SK-N-SH (cell line): ENCODE measurements around the gene TGM5. TPM values are rescaled to one million over a fixed set of nuclear protein-coding genes. Genes with fewer than 3 reads are reported as not detected.

Experiments used
- CTCF ChIA-PET: fragments of 300-600, 350-600 bp; formaldehyde crosslinking; extraction: SDS; loops from one replicate; lab custom pipeline; 2021; lab: Yijun Ruan, JAX
- POLR2A ChIA-PET: fragments of 350-600 bp; sonication (Branson Sonifier 250); formaldehyde crosslinking; extraction: SDS; loops from one replicate; lab custom pipeline; 2020; ENCODE audit warnings: antibody characterized with exemption, inconsistent platforms; lab: Yijun Ruan, JAX
- DNase-seq: peaks from one replicate; pipeline ENCODE4 v3.0.0; 2012
- H2AFZ ChIP-seq: fragments of 200-600 bp; sonication (generic); 2 replicates; pipeline ENCODE4 v1.8.1; 2016; ENCODE audit warnings: antibody characterized with exemption, mild to moderate bottlenecking, low read depth
- H3F3A ChIP-seq: fragments of 200-600 bp; sonication (generic); replicated peaks from 2 replicates; pipeline ENCODE3; 2016; ENCODE audit warnings: antibody characterized with exemption, mild to moderate bottlenecking; ENCODE audit not compliant: insufficient read depth
- H3K27ac ChIP-seq, 2 experiments: fragments of 200-500 bp in 1 of 2; fragments of 200-600 bp in 1 of 2; sonication (Bioruptor generic) in 1 of 2; sonication (generic), shearing (Covaris generic) in 1 of 2; 2 replicates each; pipeline versions ENCODE4 v1.5.1 to v1.6.1; 2014 to 2016; ENCODE audit warnings: low read depth in 2 of 2, inconsistent platforms in 1 of 2, low read length in 1 of 2, mild to moderate bottlenecking in 1 of 2, mixed read lengths in 1 of 2
- H3K27me3 ChIP-seq: fragments of 200-600 bp; sonication (generic), shearing (Covaris generic); 2 replicates; pipeline ENCODE4 v1.6.1; 2016; ENCODE audit warnings: mixed run types; ENCODE audit not compliant: insufficient read depth
- H3K36me3 ChIP-seq, 2 experiments: fragments of 200-500 bp in 1 of 2; fragments of 200-600 bp in 1 of 2; sonication (Bioruptor generic) in 1 of 2; sonication (generic) in 1 of 2; replicated peaks in 1 of 2; 2 replicates each; pipeline versions ENCODE3 to v1.5.1; 2014 to 2016; ENCODE audit warnings: low read length in 1 of 2, mild to moderate bottlenecking in 1 of 2; ENCODE audit not compliant: insufficient read depth in 2 of 2, control insufficient read depth in 1 of 2
- H3K4me1 ChIP-seq, 2 experiments: fragments of 200-500 bp in 1 of 2; fragments of 200-600 bp in 1 of 2; sonication (Bioruptor generic) in 1 of 2; sonication (generic), shearing (Covaris generic) in 1 of 2; 2 replicates each; pipeline versions ENCODE4 v1.5.1 to v1.6.1; 2014 to 2016; ENCODE audit warnings: low read depth in 1 of 2, low read length in 1 of 2, mixed run types in 1 of 2; ENCODE audit not compliant: insufficient read depth in 2 of 2, control insufficient read depth in 1 of 2
- H3K4me2 ChIP-seq: fragments of 200-600 bp; sonication (generic), shearing (Covaris generic); 2 replicates; pipeline ENCODE4 v1.6.1; 2017; ENCODE audit warnings: mixed run types
- H3K4me3 ChIP-seq, 2 experiments: fragments of 200-500 bp in 1 of 2; fragments of 200-600 bp in 1 of 2; sonication (Bioruptor generic) in 1 of 2; sonication (generic), shearing (Covaris generic) in 1 of 2; 2 replicates each; pipeline versions ENCODE4 v1.5.1 to v1.8.1; 2014 to 2016; ENCODE audit warnings: low read depth in 2 of 2, inconsistent platforms in 1 of 2, low read length in 1 of 2, mild to moderate bottlenecking in 1 of 2, mixed read lengths in 1 of 2, moderate library complexity in 1 of 2
- H3K79me2 ChIP-seq: fragments of 200-600 bp; sonication (generic); 2 replicates; pipeline ENCODE4 v1.8.1; 2017; ENCODE audit warnings: mild to moderate bottlenecking; ENCODE audit not compliant: insufficient read depth
- H3K9ac ChIP-seq: fragments of 200-600 bp; sonication (generic); 2 replicates; pipeline ENCODE4 v1.6.1; 2017; ENCODE audit warnings: mixed run types
- H3K9me2 ChIP-seq: fragments of 200-600 bp; sonication (generic); 2 replicates; pipeline ENCODE4 v1.6.1; 2017; ENCODE audit warnings: mixed run types
- H3K9me3 ChIP-seq: fragments of 200-600 bp; sonication (generic); 2 replicates; pipeline ENCODE4 v1.6.1; 2017; ENCODE audit warnings: mixed run types, mild to moderate bottlenecking, moderate library complexity
- H4K20me1 ChIP-seq: fragments of 200-600 bp; sonication (generic); 2 replicates; pipeline ENCODE4 v1.6.1; 2017; ENCODE audit warnings: mild to moderate bottlenecking, mixed run types; ENCODE audit not compliant: insufficient read depth
- CHD2 ChIP-seq: fragments of 150-350 bp; IDR thresholded peaks from 2 replicates; pipeline ENCODE4 v1.6.1; 2018; ENCODE audit warnings: low read length; ENCODE audit not compliant: partially characterized antibody
- CTCF ChIP-seq: fragments of 200-600 bp; sonication (generic); IDR thresholded peaks from 2 replicates; pipeline ENCODE4 v1.6.1; 2017; ENCODE audit warnings: antibody characterized with exemption, mild to moderate bottlenecking, moderate library complexity
- ELF1 ChIP-seq: IDR thresholded peaks from 2 replicates; pipeline ENCODE4 v1.4.0; 2012
- FOSL2 ChIP-seq: IDR thresholded peaks from 2 replicates; pipeline ENCODE4 v1.4.0; 2012; ENCODE audit warnings: low read depth, mild to moderate bottlenecking, moderate library complexity, borderline replicate concordance
- FOXM1 ChIP-seq: IDR thresholded peaks from 2 replicates; pipeline ENCODE4 v1.4.0; 2012; ENCODE audit warnings: low read depth, mild to moderate bottlenecking
- GATA2 ChIP-seq: sonication (generic); formaldehyde crosslinking; IDR thresholded peaks from 2 replicates; pipeline ENCODE4 v1.5.0; 2020; ENCODE audit warnings: mild to moderate bottlenecking, missing genetic modification reagents
- IRF3 ChIP-seq: fragments of 150-350 bp; IDR thresholded peaks from 2 replicates; pipeline ENCODE4 v1.6.1; 2016; ENCODE audit warnings: mild to moderate bottlenecking, low read depth, low read length
- JUND ChIP-seq: IDR thresholded peaks from 2 replicates; pipeline ENCODE4 v1.4.0; 2012
- MAX ChIP-seq: IDR thresholded peaks from 2 replicates; pipeline ENCODE4 v1.4.0; 2012; ENCODE audit warnings: low read depth
- MEF2A ChIP-seq: IDR thresholded peaks from 2 replicates; pipeline ENCODE4 v1.4.0; 2012; ENCODE audit warnings: low read depth, borderline replicate concordance
- MXI1 ChIP-seq: IDR thresholded peaks from 2 replicates; pipeline ENCODE4 v1.6.1; 2012; ENCODE audit warnings: mild to moderate bottlenecking, low read depth, low read length, improper control_type of control experiment
- NRF1 ChIP-seq: IDR thresholded peaks from 2 replicates; pipeline ENCODE4 v1.6.1; 2012; ENCODE audit warnings: low read depth, mild to moderate bottlenecking, low read length
- REST ChIP-seq: IDR thresholded peaks from 2 replicates; pipeline ENCODE4 v1.6.1; 2012; ENCODE audit warnings: mild to moderate bottlenecking, low read depth, low read length, moderate library complexity
- RXRA ChIP-seq: IDR thresholded peaks from 2 replicates; pipeline ENCODE4 v1.4.0; 2012; ENCODE audit warnings: low read depth, mild to moderate bottlenecking, borderline replicate concordance
- TCF12 ChIP-seq: IDR thresholded peaks from 2 replicates; pipeline ENCODE4 v1.4.0; 2012
- YY1 ChIP-seq: IDR thresholded peaks from 2 replicates; pipeline ENCODE4 v1.4.0; 2012; ENCODE audit warnings: low read depth, mild to moderate bottlenecking
- WGBS: methylation state at CpG from one replicate; pipeline ENCODE4 v1.1.6; 2017; ENCODE audit warnings: low lambda C conversion rate; 5-methylcytosine and 5-hydroxymethylcytosine counted together
- polyA plus RNA-seq, 3 experiments: library from polyadenylated mRNA; depleted of rRNA; stranded (reverse); fragments of >200 nt; gene quantifications; 2 replicates each; pipeline ENCODE4 v1.2.3, GENCODE V29; 2012

TGM5 gene
- polyA plus RNA-seq, 1 of the 3 experiments (the other 2 are of a cell fraction): not detected

GRCh38 chr15:43258781-43259180, 7.9 kb downstream of the TGM5 start:
- H3F3A ChIP-seq: no peaks in the 10 kb centered on the region
- POLR2A ChIA-PET: no interaction called here
- no peaks in the 10 kb centered on the region for H3K9me3 ChIP-seq
- H3K27me3 ChIP-seq: peaks cover 23% of the 10 kb centered on the region; the same call in 1 of the 2 replicates
- no peak overlapping the region for H3K4me2 ChIP-seq
- H3K4me3 ChIP-seq: no peak overlapping the region
- no peaks in the 10 kb centered on the region; a peak in 1 of 4 replicates for H3K4me1 ChIP-seq
- H3K36me3 ChIP-seq: no peaks in the 10 kb centered on the region
- no peak overlapping the region for H2AFZ ChIP-seq
- H3K9ac ChIP-seq: no peak overlapping the region
- no peaks in the 10 kb centered on the region for H3K9me2 ChIP-seq
- TF ChIP-seq RXRA (no peak), CTCF (no peak), YY1 (no peak), NRF1 (no peak), TCF12 (no peak), GATA2 (CRISPR knock-in tag) (no peak), ELF1 (no peak), FOSL2 (no peak), JUND (no peak), MAX (no peak), MEF2A (no peak), MXI1 (no peak), IRF3 (no peak), CHD2 (no peak), FOXM1 (no peak), REST (no peak)
- no peak for DNase-seq
- H3K79me2 ChIP-seq: no peaks in the 10 kb centered on the region
- H3K27ac ChIP-seq: no peak overlapping the region
- 53% methylated on average over 5 of the region's 8 CpGs for WGBS
- CTCF ChIA-PET: interaction anchor here (1.4 kb wide), 1 partner anchor 27 kb away, joined by 4 read pairs; no protein-coding TSS in a partner anchor
- H4K20me1 ChIP-seq: no peaks in the 10 kb centered on the region
